Esophagus mucosa (tissue), 1 donor: ENCODE measurements around the gene INPPL1. TPM values are rescaled to one million over a fixed set of nuclear protein-coding genes. Genes with fewer than 3 reads are reported as not detected.
"Not testable (repeated sequence)": the region's sequence is repeated elsewhere in the genome, so short reads cannot be mapped to it uniquely, and the experiment has no call there.

Experiments used
- ATAC-seq: fragments of 200-7000 bp; cut with Tn5 transposase; one replicate; pipeline ENCODE4 v1.9.1; 2020
- total RNA-seq: library from RNA; stranded (reverse); gene quantifications from one replicate; pipeline ENCODE4 v1.2.4, GENCODE V29; 2023
- donor health status: DM: yes; HTN: yes; CAD: no.

INPPL1 gene
- total RNA-seq, 1 donor from 2014 or later: 21.2 TPM

GRCh38 chr11:72247584-72247983 is 23.0 kb downstream of the INPPL1 start:
- no peak for ATAC-seq

DNA sequence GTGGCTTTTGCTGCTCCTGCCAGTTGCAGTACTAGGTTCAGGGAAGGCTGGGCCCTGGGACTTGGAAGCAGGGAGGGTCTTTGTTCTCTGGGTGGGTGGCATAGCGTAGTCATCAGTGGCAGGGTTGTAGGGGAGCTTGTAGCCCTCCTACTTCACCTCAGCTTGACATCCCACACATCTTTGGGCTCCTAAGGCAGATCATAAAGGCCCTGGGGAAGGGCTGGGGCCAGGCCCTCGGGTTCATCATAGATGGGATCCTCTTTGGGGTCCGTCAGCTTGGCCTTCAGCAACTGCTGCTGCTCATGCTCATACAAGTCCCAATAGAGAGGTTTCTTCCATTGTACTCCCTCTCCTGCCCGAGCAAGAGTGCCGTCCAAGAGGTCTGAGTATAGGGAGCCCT is 25.4 kb downstream of the INPPL1 start:
- no peak for ATAC-seq

DNA sequence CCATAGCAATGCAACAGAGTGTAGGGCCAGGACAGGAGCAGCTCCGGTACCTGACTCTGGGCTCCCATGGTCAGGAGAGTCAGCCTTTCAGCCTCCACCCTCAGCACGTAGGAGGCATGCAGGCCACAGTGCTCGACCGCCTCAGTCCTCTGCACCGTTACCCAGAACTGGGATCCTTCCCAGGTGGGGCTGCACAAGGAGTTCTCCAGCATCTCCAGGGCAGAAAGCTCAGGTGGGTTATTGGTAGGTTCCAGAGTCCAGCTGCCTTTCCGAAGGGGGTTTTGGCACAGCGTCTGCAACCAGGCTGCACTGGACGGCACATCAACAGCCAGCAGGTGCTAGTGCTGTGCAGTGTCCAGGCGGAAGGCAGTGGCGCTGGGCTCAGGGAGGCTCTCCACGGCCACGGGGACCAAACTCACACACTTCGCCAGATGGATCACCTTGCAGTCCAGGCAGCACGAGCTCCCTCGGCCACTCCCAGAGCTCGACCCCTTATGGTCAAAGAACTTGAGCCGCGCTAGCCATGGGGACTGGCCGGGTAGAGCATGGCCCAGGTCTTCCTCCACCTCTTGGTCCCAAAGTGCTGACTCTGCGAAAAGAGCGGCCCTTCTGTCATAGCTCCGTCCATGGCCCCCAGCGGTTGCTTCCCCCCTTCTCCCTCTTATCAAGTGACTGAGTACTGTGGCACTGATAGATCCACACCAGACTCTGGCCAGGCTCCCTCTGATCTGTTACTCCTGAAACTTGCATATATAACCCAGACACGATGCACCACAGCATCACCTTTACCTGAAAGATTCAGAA is 26.3 kb downstream of the INPPL1 start:
- no peak for ATAC-seq

- ATAC-seq: no peak
Observed at GRCh38 chr11:72251614-72252013, 27.0 kb downstream of the INPPL1 start.

DNA sequence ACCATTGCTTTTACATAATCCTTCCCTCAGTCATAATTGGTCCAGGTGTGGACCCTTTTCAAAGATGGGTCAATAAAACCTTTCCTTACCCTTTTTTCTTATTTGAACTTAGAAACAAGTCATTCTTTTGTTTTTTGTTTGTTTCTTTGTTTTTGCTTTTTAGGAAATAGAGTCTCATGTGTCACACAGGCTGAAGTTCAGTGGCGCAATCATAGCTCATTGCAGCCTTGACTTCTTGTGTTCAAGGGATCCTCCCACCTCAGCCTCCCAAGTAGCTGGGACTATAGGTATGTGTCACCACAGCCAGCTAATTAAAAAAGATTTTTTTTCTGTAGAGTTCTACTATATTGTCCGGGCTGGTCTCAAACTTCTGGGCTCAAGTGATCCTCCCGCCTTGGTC is 28.8 kb downstream of the INPPL1 start:
- ATAC-seq: no peak

- ATAC-seq: no peak
Observed at GRCh38 chr11:72254299-72254993, 29.9 kb downstream of the INPPL1 start.

DNA sequence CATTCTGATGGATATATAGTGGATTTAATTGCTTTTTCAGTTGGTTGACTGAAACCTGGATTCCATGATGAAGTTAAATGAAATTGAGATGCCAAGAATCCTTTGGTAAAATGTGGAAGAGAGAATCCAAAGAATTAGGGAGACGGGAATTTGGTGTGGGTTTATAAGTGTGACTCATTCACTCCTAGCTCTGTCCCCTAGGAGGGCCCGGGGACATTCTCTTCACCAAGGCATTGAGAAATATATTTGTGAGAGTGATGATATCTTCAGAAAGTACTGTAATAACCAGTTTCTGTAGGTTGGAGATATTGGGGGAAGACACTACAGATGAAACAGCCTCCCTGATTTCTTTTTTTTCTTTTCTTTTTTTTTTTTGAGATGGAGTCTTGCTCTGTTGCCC is 33.0 kb downstream of the INPPL1 start:
- ATAC-seq: no peak

- no peak for ATAC-seq
Observed at GRCh38 chr11:72259490-72259889, 34.9 kb downstream of the INPPL1 start.

DNA sequence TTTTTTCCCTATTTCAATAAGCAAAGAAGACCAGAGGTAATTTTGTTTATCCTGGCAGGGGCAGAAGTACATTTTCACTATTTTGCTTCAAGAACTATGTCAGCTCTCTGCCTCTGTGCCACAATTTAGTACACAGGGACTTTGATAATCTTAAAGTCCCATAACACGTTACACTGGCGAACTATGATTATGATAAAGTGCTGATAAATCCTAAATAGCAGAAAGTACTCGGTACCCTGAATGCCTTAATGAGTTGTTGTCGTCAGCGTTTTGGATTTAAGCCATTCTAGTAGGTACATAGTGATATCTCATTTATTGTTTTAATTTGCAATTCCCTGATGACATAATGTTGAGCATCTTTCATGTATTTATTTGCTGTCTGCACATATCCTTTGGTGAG is 36.0 kb downstream of the INPPL1 start:
- no peak for ATAC-seq

DNA sequence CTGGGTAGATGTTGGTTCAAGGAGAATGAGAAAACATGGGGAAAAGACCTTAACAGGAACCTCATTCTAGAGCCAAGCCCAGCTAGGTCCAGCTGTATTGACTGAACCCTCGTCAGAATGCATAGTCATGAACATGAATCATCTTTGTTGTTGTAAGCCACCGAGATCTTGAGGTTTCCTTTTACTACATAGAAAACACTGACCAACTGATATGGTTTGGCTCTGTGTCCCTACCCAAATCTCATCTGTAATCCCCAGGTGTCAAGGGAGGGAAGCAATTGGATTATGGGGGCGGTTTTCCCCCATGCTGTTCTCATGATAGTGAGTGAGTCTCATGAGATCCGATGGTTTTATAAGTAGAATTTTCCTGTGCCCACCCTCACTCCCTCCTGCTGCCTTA is 38.8 kb downstream of the INPPL1 start:
- ATAC-seq: peak; percentile 35

GRCh38 chr11:72265951-72266350 is 41.4 kb downstream of the INPPL1 start:
- no peak for ATAC-seq

DNA sequence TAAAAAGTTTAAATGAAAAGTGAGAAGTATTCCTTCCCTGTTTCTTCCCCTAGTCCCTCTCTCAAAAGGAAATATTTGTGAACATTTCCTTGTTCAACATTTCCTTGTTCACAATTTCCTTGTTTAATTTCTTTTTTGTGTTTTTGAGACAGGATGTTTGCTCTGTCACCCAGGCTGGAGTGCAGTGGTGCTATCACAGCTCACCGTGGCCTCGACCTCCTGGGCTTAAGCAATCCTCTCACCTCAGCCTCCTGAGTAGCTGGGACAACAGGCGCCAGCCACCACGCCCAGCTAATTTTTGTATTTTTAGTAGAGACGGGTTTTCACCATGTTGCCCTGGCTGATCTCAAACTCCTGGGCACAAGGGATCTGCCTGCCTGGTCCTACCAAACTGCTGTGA is 42.4 kb downstream of the INPPL1 start:
- not testable (repeated sequence) for ATAC-seq

DNA sequence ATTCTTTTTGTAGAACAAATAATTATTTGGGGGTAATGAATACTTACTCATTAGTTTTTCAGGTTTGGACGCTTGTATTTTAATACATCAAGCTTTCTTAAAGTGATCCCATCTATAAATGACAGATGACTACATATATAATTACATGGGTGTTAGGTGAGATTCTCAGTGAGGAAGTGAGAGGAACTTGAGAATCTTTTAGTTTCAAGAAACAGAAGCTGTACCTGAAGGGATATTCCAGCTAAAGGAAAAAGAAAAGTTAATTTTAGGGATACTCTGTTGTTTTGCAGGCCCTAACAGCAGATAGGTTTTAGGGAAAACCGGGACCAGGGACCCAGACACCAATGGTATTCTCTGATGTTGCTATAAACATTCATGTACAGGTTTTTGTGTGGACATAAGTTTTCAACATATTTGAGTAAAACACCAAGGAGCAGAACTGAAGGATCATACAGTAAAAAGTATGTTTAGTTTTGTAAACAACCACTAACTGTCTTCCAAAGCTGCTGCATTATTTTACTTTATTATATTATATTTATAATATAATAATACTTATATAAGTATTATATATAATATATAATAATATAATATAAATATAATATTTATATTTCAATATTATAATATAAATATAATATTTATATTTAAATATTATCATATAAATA is 43.5 kb downstream of the INPPL1 start:
- ATAC-seq: no peak

- no peak for ATAC-seq
Observed at GRCh38 chr11:72271980-72272379, 47.4 kb downstream of the INPPL1 start.

DNA sequence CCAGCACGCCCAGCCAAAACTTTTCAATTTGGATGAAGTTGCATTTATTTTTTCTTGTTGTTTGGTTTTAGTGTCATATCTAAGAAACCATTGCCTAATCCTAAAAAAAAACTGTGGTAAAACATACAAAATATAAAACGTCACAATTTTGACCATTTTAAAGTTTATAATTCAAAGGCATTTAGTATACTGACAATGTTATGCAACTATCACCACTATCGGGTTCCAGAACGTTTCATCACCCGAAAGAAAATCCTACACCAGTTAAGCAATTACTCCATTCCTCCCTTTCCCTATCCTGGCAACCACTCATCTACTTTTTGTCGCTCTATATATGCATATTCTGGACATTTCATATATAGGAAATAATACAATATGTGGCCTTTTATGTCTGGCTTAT is 49.9 kb downstream of the INPPL1 start:
- ATAC-seq: no peak

DNA sequence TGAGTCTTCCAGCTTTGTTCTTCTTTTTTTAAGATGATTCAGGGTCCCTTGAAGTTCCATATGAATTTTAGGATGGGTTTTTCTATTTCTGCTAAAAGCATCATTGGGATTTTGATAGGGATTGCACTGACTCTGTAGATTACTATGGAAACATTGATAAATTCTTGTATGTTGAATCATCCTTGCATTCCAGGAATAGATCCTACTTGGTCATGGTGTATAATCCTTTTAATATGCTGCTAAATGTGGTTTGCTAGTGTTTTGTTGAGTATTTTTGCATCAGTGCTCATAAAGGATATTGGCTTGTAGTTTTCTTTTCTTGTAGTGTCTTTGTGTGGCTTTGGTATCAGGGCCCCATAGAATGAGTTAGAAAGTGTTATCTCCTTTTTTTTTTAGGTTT is 54.3 kb downstream of the INPPL1 start:
- ATAC-seq: no peak

DNA sequence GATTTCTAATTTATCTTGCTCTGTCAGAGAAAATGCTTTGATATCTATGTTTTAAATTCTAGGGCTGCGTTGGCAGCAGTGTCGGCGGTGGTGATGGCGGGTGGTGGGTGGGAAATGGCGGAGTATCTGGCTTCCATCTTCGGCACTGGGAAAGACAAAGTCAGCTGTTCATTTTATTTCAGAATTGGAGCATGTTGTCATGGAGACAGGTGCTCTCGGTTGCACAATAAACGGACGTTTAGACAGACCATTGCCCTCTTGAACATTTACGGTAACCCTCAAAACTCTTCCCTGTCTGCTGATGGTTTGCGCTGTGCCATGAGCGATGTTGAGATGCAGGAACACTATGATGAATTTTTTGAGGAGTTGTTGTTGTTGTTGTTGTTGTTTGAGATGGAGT is 55.5 kb downstream of the INPPL1 start:
- no peak for ATAC-seq

DNA sequence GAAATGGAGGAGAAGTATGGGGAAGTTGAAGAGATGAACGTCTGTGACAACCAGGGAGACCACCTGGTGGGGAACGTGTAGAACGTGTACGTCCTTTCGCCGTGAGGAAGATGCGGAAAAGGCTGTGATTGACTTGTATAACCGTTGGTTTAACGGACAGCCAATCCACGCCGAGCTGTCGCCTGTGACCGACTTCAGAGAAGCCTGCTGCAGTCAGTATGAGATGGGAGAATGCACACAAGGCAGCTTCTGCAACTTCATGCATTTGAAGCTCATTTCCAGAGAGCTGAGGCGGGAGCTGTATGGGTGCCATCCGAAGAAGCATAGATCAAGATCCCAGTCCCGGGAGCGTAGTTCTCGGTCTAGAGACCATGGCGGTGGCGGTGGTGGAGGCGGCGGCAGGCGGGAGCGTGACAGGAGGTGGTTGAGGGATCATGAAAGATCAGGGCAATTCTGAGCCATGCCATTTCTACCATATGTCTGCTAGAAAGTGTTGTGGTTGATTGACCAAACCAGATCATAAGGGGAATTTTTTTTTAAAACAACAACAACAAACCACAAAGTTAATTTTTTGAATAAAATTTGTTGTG is 56.3 kb downstream of the INPPL1 start:
- ATAC-seq: no peak

GRCh38 chr11:72283947-72284346 is 59.4 kb downstream of the INPPL1 start:
- no peak for ATAC-seq

- no peak for ATAC-seq
Observed at GRCh38 chr11:72287293-72287692, 62.7 kb downstream of the INPPL1 start.
